WERI-Rb-1 (cell line): ENCODE measurements around the gene HDAC4.

Experiments used
- DNase-seq: peaks from one replicate; pipeline ENCODE4 v3.0.0-alpha.2; 2020
- H3K27ac ChIP-seq: fragments of 250-450 bp; sonication (Bioruptor Pico); 2 replicates; pipeline ENCODE4 v1.5.1; 2020; ENCODE audit warnings: mild to moderate bottlenecking, moderate library complexity
- H3K27me3 ChIP-seq: fragments of 250-450 bp; sonication (Bioruptor Pico); 2 replicates; pipeline ENCODE4 v1.5.1; 2021; ENCODE audit warnings: mild to moderate bottlenecking, low read depth, moderate library complexity; ENCODE audit not compliant: insufficient read depth, severe bottlenecking
- H3K36me3 ChIP-seq: fragments of 250-450 bp; sonication (Bioruptor Pico); 2 replicates; pipeline ENCODE4 v1.5.1; 2020; ENCODE audit warnings: mild to moderate bottlenecking, moderate library complexity
- H3K4me3 ChIP-seq: 2 replicates; pipeline ENCODE4 v1.5.1; 2011; ENCODE audit warnings: low read depth, mild to moderate bottlenecking, control low read depth, low read length
- H3K9me3 ChIP-seq: fragments of 250-450 bp; sonication (Bioruptor Pico); 2 replicates; pipeline ENCODE4 v1.5.1; 2021; ENCODE audit warnings: mild to moderate bottlenecking, moderate library complexity; ENCODE audit not compliant: severe bottlenecking
- CTCF ChIP-seq: IDR thresholded peaks from 2 replicates; pipeline ENCODE4 v1.5.1; 2011; ENCODE audit warnings: low read depth, mild to moderate bottlenecking, control low read depth, inconsistent platforms, low read length

The HDAC4 gene

GRCh38 chr2:239132786-239133185 is 268.0 kb downstream of the HDAC4 start:
- DNase-seq: no peak
- H3K27ac ChIP-seq: no peak overlapping the region
- TF ChIP-seq CTCF: no peak
- no peak overlapping the region for H3K4me3 ChIP-seq
- H3K27me3 ChIP-seq: no peaks in the 10 kb centered on the region
- no peaks in the 10 kb centered on the region for H3K9me3 ChIP-seq
- H3K36me3 ChIP-seq: no peaks in the 10 kb centered on the region; the same call in 1 of the 2 replicates

- TF ChIP-seq CTCF: no peak
- no peaks in the 10 kb centered on the region; the same call in 1 of the 2 replicates for H3K36me3 ChIP-seq
- H3K4me3 ChIP-seq: no peak overlapping the region
- no peaks in the 10 kb centered on the region for H3K27me3 ChIP-seq
- H3K27ac ChIP-seq: no peak overlapping the region
- no peaks in the 10 kb centered on the region for H3K9me3 ChIP-seq
- DNase-seq: no peak
These were observed 268.6 kb downstream of the HDAC4 start for GRCh38 chr2:239132156-239132709.

DNA sequence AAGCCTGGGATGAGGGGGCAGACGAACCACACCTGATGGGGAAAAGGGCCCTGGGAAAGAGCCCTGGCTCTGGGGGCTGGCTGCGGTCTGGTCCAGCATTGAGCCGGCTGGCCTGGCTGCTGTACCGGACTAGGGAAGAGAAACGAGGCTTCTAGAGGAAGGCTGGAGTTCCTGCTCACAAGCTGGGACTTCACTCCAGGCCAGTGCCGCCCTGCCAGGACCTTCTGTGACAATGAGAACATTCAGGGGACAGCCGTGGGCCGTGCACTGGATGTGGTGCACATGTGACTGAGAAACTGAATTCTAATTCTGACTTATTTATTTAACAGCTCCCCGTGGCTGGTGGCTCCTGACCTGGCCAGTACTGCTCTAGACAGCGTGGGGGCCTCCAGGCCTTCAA is 269.3 kb downstream of the HDAC4 start:
- no peak for DNase-seq
- H3K27me3 ChIP-seq: no peaks in the 10 kb centered on the region
- TF ChIP-seq CTCF: no peak
- H3K4me3 ChIP-seq: no peak overlapping the region
- no peaks in the 10 kb centered on the region; the same call in 1 of the 2 replicates for H3K36me3 ChIP-seq
- H3K9me3 ChIP-seq: no peaks in the 10 kb centered on the region
- H3K27ac ChIP-seq: no peak overlapping the region

DNA sequence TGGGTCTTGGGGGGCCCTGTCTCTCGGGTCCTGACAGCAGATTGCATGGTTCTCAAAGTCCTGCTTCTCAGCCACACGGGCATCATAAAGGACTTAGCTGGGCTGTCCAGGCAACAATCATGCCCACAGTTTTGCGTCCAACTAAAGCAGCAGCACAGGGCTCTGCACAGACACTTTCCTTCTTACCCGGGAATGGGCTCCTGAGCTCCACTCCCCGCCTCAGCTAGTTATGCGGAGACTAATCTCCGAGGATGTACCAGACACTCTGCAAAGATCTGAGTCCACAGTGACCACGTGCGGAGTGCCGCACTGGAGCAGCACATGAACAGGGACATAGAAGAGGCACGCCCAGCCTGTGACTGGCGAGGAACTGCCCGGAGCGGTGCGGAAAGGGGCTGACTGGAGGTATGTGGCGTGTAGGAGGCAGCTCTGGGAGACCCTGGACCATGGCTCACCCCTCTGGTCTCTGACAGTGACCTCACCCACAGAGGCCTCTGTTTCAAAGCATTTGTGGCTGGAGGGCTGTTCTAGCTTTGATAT is 270.0 kb downstream of the HDAC4 start:
- H3K36me3 ChIP-seq: no peaks in the 10 kb centered on the region; the same call in 1 of the 2 replicates

DNA sequence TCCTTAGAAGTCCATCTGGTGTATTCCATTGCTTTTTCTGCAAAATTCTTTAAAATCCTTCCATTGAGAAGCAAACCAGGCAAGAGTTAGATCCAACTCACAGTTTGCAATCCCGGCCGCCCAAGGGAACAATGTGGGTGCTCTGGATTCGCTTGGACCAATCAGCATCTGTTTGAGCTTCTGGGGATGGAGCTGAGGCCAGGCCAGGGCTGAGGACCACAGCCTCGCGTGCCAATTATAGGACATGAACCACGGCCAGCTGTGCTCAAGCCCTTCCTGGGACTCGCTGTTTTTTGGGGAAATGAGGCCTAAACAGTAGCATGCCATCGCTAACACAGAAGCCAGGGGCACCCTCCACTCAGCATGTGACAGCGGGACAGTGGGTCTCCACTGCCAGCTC is 270.8 kb downstream of the HDAC4 start:
- H3K27ac ChIP-seq: no peak overlapping the region

More for the DNA sequence above, 270.0 kb downstream of the HDAC4 start:
- TF ChIP-seq CTCF: no peak
- no peak overlapping the region for H3K4me3 ChIP-seq
- no peak for DNase-seq
- H3K9me3 ChIP-seq: no peaks in the 10 kb centered on the region
- no peak overlapping the region for H3K27ac ChIP-seq
- no peaks in the 10 kb centered on the region for H3K27me3 ChIP-seq

More for the DNA sequence above, 270.8 kb downstream of the HDAC4 start:
- H3K27me3 ChIP-seq: no peaks in the 10 kb centered on the region
- H3K4me3 ChIP-seq: no peak overlapping the region
- TF ChIP-seq CTCF: no peak
- DNase-seq: no peak
- H3K9me3 ChIP-seq: no peaks in the 10 kb centered on the region
- H3K36me3 ChIP-seq: peaks cover 7% of the 10 kb centered on the region
